ENCODE measurements around the gene IL21R.

GRCh38 chr16:27486344-27486743, 84.4 kb downstream of the IL21R start:
- no peak for TF ChIP-seq POLR2AphosphoS5 (IDR thresholded peaks at IDR 0.05; ENCODE audit: low read depth, low read length)
- TF ChIP-seq PAX5 (IDR thresholded peaks at IDR 0.05; ENCODE audit: insufficient read depth, low read length, severe bottlenecking): no peak
- TF ChIP-seq POLR2A (IDR thresholded peaks at IDR 0.05; ENCODE audit: low read depth, low read length): no peak
- TF ChIP-seq SPI1 (IDR thresholded peaks at IDR 0.05; ENCODE audit: low read depth, low read length): no peak
- TF ChIP-seq TAF1 (IDR thresholded peaks at IDR 0.05; ENCODE audit: low read depth, low read length): no peak

All from GM12891 (cell line).